ENCODE measurements around the gene CDK15.

Gene CDK15

DNA sequence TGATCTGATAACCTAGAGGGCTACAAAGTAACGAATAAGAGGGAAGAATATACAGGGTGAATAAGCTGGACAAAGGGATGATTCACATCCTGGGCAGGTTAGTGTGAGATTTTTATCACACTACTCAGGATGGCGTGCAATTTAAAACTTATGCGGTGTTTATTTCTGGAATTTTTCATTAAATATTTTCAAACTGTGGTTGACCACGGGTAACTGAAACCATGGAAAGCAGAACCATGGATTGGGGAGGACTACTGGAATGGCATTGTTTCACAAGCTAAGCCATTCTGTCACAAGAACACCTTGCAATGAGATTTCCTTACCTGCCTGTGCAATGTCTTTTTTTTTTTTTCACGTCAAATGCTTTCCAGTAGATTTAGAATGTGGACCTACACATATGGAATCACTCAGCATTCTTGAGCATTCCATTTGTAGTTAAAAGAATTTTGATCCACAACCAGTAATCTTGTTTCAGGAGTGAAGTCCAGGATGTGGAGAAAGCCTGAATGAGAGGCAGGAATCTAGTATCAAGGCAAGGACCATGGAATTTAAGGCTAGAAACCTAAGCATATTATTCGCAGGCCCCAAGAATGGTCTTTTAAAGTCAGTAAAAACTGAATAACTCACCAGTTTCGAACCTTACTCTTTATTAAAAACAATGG is 8.0 kb upstream of the CDK15 start:
- no peak for TF ChIP-seq GATA3 (IDR thresholded peaks at IDR 0.05; ENCODE audit: low read depth, low read length)
- no peak for TF ChIP-seq GATA2 (IDR thresholded peaks at IDR 0.05; ENCODE audit: low read depth, low read length)

DNA sequence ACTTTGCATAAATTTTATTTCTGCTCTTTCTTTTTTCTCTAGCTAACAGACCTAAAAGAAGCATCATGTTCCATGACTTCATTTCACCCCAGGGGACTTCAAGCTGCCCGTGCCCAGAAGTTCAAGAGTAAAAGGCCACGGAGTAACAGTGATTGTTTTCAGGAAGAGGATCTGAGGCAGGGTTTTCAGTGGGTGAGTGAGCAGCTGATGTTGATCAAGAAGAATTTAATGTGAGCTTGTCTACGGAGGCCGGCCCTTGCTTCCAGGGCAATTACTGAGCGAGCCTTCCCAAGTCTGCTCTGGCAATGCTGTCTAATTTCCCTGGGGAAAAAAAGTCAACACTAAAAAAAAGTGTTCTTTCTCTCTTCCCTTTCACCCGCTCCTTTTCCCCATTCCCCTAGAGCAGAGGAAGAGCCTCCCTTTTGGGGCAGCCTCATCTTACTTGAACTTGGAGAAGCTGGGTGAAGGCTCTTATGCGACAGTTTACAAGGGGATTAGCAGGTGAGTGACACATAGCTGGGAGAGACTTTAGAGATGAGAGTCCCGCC is 1.2 kb downstream of the CDK15 start:
- TF ChIP-seq GATA2 (IDR thresholded peaks at IDR 0.05; ENCODE audit: low read depth, low read length): no peak
- TF ChIP-seq GATA3 (IDR thresholded peaks at IDR 0.05; ENCODE audit: low read depth, low read length): no peak

DNA sequence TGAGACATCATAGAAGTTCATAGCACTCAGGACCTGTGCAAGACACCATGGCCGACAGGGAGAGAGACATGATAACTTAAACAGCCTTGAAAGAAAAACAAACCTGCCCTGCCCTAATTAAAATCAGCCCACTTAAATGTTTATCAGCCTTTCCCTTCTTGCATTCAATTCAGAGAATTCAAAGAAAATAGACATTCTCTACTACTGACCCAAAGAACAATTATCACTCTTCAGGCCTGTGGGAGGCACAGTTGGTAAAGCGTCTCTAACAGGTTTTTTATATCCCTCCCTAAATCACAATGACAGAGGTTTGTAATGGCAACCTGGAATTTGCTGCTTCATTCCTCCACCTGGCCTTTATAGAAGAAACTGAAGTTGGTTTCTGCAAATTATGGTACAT is 1.7 kb downstream of the CDK15 start:
- TF ChIP-seq GATA2 (IDR thresholded peaks at IDR 0.05; ENCODE audit: low read depth, low read length) (no peak), GATA3 (IDR thresholded peaks at IDR 0.05; ENCODE audit: low read depth, low read length) (no peak)

DNA sequence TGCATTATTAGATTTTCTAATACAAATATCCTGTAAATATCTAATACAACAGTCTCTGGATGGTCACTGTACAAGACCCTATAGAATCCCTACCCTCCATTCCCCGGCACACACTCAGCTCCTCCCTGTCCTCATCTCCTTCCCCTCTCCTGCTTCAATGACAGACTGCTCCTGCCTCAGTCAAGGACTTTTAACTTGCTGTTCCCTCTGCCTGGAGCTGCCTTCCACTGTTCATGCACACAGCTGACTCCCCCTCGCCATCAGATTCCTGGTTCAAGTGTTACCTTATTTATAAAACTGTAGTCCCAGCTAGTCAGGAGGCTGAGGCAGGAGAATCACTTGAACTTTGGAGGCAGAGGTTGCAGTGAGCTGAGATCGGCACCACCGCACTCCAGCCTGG is 3.3 kb downstream of the CDK15 start:
- TF ChIP-seq GATA2 (IDR thresholded peaks at IDR 0.05; ENCODE audit: low read depth, low read length) (no peak), GATA3 (IDR thresholded peaks at IDR 0.05; ENCODE audit: low read depth, low read length) (no peak)

DNA sequence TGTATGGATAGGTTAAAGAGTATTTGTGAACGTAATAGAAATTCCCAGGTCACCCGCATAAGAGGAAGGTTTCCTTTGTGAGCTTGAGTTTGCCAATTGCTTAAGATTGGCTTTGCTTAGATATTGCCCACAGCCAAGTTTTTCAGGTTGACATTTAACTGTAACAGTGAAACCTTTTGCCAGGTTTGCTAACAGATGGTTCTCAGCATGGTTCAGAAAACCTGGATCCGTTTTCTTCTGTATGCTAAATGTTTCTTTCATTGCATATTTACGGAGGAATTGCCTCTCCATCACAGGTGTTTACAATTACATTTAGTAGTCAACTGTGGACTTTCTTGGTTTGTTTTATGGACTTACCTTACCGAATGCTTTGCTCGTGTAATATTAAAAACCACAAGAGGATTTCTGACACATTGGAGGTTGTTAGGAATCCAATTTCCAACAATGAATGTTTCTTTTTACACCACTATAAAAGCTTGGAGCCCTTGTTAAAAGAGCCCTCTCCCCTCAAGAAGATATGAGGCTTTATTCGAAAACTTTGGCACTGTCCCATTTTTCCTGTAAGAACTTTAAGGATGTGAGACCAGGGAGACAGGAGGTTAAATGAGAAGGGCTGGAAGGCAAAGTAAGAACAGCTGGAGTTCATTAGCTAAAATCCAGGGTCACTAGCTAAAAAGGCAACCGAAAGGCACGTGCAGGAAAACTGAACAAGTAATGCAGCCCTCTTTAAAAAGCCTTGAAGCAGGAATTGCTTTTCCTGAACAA is 7.8 kb downstream of the CDK15 start:
- TF ChIP-seq GATA3 (IDR thresholded peaks at IDR 0.05; ENCODE audit: low read depth, low read length): no peak
- TF ChIP-seq GATA2 (IDR thresholded peaks at IDR 0.05; ENCODE audit: low read depth, low read length): no peak

DNA sequence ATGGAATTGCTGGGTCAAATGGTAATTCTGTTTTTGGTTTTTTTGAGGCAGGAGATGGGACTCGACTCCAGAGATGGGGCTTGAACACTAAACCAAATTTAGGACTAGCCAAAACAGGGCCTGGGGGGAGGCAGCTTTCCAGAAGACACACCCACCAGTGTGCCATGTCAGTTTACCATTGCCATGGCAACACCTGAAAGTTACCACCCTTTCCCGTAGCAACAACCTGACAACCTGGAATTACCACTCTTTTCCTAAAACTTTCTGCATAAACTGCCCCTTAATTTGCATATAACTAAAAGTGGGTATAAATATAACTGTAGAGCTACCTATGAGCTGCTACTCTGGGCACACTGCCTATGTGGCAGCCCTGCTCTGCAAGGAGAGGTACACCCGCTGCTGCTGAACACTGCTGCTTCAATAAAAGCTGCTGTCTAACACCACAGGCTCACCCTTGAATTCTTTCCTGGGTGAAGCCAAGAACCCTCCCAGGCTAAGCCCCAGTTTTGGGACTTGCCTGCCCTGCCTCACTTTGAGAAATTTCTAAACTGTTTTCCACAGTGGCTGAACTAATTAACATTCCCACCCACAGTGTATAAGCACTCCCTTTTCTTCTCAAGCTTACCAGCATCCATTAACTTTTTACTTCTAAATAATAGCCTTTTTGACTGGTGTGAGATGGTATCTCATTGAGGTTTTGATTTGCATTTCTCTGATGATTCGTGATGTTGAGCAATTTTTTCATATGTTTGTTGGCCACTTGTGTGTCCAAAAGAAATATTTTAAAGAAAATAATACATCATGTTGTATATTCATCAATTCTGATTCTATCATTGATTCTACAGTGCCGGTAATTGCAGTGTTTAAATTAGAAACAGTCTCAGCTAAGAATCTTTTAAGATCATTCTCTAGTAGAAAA is 10.6 kb downstream of the CDK15 start:
- no peak for TF ChIP-seq GATA2 (IDR thresholded peaks at IDR 0.05; ENCODE audit: low read depth, low read length)
- no peak for TF ChIP-seq GATA3 (IDR thresholded peaks at IDR 0.05; ENCODE audit: low read depth, low read length)

DNA sequence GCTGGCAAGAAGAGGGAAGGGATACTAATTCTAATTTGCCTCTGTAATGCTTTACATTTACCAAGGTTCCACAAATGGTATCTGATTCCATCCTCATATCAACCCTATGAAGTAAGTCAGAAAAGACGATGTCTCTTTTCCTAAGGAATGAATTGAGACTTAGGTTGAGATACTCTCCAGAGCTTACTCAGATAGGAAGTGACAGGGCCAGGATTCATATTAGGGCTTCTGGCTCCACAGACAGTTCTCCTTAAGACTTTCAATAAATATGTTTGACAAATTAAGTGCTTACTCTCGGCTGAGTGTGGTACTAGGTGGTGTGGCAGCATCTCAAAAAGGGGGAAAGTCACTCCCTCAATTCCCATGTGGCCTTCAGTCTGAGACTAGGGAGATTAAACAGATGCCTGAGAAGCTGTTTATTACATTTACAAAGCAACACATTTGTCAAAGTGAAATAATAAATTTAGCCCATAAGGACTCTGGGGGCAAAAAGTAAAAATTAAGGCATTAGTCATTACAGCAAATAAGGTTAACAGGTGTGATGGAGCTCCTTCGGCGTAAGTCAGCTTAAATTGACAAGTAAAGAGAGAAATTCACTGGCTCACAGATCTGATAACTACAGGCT is 14.2 kb downstream of the CDK15 start:
- no peak for TF ChIP-seq GATA3 (IDR thresholded peaks at IDR 0.05; ENCODE audit: low read depth, low read length)
- no peak for TF ChIP-seq GATA2 (IDR thresholded peaks at IDR 0.05; ENCODE audit: low read depth, low read length)

DNA sequence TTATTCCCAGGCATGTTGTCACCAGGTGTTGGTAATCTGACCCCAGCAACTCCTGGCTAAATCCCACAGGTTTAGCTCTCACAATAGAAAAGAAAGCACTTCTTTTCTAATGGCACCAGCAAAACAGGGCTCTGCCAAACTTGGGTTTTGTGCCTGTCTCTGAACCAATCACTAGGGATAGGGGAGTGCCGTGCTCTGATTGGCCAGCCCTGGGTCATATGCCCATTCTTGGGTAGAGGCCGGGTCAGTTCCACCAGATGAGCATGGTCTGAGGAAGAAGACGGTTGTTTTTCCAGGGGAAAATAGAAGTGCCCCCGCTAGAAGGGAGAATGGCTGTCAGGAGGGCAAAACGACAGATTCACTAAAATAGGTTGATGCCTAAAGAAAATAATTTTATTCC is 14.7 kb downstream of the CDK15 start:
- TF ChIP-seq GATA3 (IDR thresholded peaks at IDR 0.05; ENCODE audit: low read depth, low read length) (no peak), GATA2 (IDR thresholded peaks at IDR 0.05; ENCODE audit: low read depth, low read length) (no peak)

DNA sequence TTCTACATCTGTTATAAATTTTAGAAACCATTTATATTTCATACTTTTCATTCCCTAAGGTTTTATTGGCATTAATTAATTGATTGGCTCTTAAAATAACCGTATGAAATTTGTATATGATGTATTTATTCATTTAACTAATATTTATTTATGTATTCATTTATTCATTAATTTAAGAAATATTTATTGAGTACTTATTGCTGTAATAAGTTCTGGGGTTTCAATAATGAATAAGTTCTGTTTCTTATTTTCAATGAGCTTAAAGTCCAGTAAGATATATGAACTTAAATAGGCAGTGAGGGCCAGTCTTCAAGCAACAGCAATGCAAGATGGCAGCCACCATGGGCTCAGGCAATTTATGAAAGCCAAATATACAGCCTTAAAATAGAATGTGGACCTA is 17.9 kb downstream of the CDK15 start:
- no peak for TF ChIP-seq GATA3 (IDR thresholded peaks at IDR 0.05; ENCODE audit: low read depth, low read length)
- no peak for TF ChIP-seq GATA2 (IDR thresholded peaks at IDR 0.05; ENCODE audit: low read depth, low read length)

DNA sequence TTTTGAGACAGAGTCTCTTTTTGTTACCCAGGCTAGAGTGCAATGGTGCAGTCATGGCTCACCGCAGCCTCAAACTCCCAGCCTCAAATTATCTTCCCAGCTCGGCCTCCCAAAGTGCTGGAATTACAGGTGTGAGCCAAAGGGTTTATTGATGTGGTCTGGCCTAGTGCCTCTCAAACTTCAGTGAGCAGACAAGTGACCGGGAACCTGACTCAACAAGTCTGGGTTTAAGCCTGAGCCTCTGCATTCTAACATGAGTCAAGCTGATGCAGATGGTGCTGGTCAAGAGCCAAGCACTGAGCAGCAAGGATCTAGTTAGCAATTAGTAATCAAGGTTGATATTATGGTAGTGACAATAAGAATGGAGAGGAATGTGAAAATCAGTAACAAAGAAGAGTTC is 21.3 kb downstream of the CDK15 start:
- no peak for TF ChIP-seq GATA3 (IDR thresholded peaks at IDR 0.05; ENCODE audit: low read depth, low read length)
- TF ChIP-seq GATA2 (IDR thresholded peaks at IDR 0.05; ENCODE audit: low read depth, low read length): no peak

DNA sequence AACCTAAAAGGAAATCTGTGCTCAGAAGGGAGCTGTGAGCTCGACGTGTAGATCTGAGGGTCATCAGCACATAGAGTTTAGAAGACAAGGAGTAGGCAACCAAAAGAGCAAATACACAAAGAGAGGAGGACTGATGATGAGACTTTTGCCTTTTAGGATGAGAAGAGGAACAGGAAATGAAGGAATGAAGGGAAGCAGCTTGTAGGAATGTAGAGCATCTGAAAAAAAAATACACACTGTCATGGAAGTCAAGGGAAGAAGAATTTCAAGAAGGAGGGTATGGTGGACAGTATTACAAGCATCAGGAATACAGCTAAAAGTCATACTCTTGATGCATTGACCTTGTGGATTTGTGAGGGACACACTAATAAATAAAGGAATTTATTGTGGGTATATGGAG is 21.9 kb downstream of the CDK15 start:
- no peak for TF ChIP-seq GATA2 (IDR thresholded peaks at IDR 0.05; ENCODE audit: low read depth, low read length)
- TF ChIP-seq GATA3 (IDR thresholded peaks at IDR 0.05; ENCODE audit: low read depth, low read length): no peak

DNA sequence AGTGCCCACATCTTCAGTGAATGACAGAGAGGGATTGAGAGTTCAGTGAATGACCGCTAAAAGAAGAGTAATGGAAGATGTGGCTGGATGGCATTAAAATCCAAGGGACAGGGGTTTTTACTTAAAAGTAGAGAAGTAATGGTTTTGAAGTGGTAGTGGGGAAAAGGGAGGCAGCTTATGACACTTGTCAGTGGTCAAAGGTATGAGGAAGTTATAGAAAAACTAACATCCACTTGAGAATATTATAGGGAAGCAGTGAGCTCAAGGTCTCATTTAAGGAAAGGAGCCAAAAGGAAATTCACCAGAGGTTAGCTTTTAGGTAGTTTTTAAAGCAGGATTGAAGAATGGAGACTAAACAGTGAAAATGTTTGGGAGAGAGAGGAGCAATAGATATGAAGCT is 24.3 kb downstream of the CDK15 start:
- no peak for TF ChIP-seq GATA2 (IDR thresholded peaks at IDR 0.05; ENCODE audit: low read depth, low read length)
- TF ChIP-seq GATA3 (IDR thresholded peaks at IDR 0.05; ENCODE audit: low read depth, low read length): no peak

DNA sequence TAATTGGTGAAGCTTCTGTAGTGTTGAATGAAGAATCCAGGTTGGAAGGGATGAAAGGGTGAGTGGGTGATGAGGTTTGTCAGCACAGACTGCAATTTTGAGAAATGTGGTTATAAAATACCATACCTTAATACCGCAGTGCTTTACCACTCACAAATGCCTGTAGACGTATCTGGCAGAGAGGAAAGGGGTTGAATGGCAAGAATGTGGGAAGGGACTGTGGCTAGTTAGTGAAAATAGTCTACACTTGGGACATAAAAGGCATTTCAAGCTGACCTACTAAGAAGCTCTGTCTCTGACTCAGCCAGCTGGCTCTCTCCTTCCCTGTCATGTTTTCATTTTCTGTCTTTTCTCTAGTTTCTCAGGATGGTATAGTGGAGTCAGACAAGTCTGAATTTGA is 25.1 kb downstream of the CDK15 start:
- TF ChIP-seq GATA3 (IDR thresholded peaks at IDR 0.05; ENCODE audit: low read depth, low read length) (no peak), GATA2 (IDR thresholded peaks at IDR 0.05; ENCODE audit: low read depth, low read length) (no peak)

DNA sequence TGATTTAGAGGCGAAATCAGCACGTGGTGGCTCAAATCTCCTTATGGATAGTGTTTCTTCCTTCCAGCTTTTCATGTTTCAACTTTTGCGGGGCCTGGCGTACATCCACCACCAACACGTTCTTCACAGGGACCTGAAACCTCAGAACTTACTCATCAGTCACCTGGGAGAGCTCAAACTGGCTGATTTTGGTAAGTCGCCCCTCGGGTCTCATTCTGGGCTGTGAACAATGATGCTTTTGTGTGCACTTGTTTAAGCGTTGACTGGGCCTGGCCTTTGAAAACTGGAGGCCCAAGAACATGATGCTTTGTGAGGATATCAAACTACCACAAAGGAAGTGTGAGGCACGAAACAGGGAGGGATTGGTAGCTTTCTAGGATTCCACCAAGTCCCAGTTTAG is 27.4 kb downstream of the CDK15 start:
- TF ChIP-seq GATA3 (IDR thresholded peaks at IDR 0.05; ENCODE audit: low read depth, low read length): no peak
- TF ChIP-seq GATA2 (IDR thresholded peaks at IDR 0.05; ENCODE audit: low read depth, low read length): no peak
